ENCODE measurements around the gene AMPH.
A peak's percentile ranks its signal among the peaks of the same experiment; 100 is the strongest.
"Not testable (repeated sequence)": the region's sequence is repeated elsewhere in the genome, so short reads cannot be mapped to it uniquely, and the experiment has no call there.

Gene AMPH

DNA sequence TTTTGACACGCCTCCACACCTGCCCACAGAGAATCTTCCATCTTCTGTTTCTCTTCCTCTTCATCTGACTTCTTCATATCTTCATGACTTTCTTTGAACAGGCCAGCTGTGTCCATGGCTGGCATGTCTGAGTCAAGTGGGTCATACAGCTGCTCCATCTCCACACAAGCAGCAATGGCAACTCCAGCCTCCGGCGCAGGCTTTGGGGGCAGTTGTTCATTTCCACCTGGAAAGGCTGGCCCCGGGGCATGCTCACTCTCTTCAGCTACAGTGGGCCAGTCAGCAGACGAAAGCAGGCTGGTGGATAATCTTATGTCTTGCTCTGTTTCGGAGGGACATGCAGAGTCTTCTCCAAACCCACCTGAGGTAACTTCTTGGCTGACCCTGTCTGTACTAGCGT, 202.1 kb downstream of the AMPH start:
- DNase-seq (ENCODE audit: low spot score in 2 of 2), result no peak
- Mint-ChIP-seq H3K9me3 (no peaks in the 10 kb centered on the region), H3K27me3 (peaks cover 17% of the 10 kb centered on the region), H3K4me1 (peaks cover 28% of the 10 kb centered on the region), H3K4me3 (no peak overlapping the region), H3K27ac (ENCODE audit: low read depth) (no peak overlapping the region), H3K36me3 (ENCODE audit: insufficient read depth) (no peaks in the 10 kb centered on the region)
- ATAC-seq (replicated peaks; ENCODE audit: extremely low read depth, poor library complexity, severe bottlenecking), result no peak

DNA sequence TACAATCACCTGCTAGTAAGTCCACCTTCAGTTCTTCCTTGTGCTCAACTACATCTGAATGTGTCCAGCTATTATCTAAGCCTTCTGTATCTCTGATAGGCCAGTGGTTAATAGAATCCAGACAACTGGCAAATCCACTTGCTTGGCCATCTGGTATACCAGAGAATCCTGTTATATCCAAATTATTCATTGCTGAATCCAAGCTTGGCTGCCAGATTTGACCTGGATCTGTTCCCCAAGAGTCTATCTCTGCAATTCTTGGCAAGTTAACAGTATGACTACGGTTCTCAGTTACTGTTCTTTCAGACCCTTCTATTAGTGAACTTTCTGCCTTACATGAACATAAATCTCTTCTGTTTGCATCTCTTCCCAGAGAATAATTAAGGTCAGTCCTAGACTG, 203.1 kb downstream of the AMPH start:
- no peak overlapping the region for H3K27ac Mint-ChIP-seq (ENCODE audit: low read depth)

DNA sequence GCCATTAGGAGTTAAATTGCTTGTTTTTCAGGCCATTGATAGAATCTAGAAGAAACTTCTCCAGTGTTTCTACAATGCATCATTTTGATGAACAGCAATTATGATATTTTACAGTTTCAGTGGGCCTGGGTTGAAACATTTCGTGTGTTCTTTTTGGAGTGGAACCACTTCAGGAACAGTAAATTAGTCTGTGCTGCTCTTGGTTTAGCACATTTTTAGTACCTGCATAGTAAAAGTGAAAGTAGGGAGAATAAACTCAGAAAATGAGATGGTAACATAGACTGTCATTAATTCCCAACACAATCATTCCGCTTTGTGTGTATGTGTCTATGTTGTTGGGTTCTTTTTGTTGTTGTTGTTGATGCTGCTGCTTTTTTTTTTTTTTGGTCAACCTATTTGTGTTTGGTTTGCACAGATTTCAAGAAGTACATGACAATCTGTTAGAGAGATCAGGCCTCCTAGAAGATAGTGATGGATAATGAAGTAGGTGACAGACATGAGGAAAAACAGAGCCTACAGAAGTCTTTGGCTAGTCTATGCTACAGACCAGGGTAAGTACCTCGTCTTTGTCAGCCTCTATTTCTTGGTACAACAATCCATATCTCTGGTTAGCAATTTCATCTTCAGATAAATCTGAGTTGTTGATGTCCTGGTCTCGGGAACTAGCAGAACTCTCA, 203.8 kb downstream of the AMPH start:
- Mint-ChIP-seq H3K27me3 (peaks cover 17% of the 10 kb centered on the region), H3K27ac (ENCODE audit: low read depth) (no peak overlapping the region), H3K4me1 (peaks cover 29% of the 10 kb centered on the region), H3K36me3 (ENCODE audit: insufficient read depth) (no peaks in the 10 kb centered on the region), H3K4me3 (peak overlapping the region; percentile 14), H3K9me3 (no peaks in the 10 kb centered on the region)
- no peak for DNase-seq (ENCODE audit: low spot score in 2 of 2)
- peak; percentile 58 for ATAC-seq (replicated peaks; ENCODE audit: extremely low read depth, poor library complexity, severe bottlenecking)

More for the DNA sequence above, 203.1 kb downstream of the AMPH start:
- DNase-seq (ENCODE audit: low spot score in 2 of 2) (no peak), ATAC-seq (replicated peaks; ENCODE audit: extremely low read depth, poor library complexity, severe bottlenecking) (no peak)
- H3K9me3 Mint-ChIP-seq, result no peaks in the 10 kb centered on the region
- peaks cover 17% of the 10 kb centered on the region for H3K27me3 Mint-ChIP-seq
- H3K4me1 Mint-ChIP-seq, result peaks cover 29% of the 10 kb centered on the region
- no peaks in the 10 kb centered on the region for H3K36me3 Mint-ChIP-seq (ENCODE audit: insufficient read depth)
- no peak overlapping the region for H3K4me3 Mint-ChIP-seq

DNA sequence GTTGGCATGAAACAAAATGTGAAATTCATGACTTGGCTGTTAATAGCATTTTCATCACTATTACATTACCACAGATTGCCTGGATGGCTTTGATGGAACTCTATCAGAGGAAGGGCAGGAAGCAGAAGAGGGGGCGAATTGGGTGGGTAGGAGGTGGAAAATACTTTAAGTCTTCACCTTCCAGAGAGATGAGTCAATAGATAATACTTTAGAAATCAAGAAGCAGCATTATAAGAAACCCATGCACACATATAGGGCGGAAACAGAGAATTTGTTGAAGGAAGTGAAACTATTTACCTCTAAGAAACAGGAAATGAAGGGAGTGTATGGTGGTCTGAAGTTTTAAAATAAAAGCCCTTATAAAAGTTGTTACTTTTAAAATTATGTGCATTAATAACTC, 205.7 kb downstream of the AMPH start:
- DNase-seq (ENCODE audit: low spot score in 2 of 2) (no peak), ATAC-seq (replicated peaks; ENCODE audit: extremely low read depth, poor library complexity, severe bottlenecking) (no peak)
- peaks cover 29% of the 10 kb centered on the region for H3K4me1 Mint-ChIP-seq
- H3K27me3 Mint-ChIP-seq, result peaks cover 11% of the 10 kb centered on the region
- H3K9me3 Mint-ChIP-seq, result no peaks in the 10 kb centered on the region
- no peaks in the 10 kb centered on the region for H3K36me3 Mint-ChIP-seq (ENCODE audit: insufficient read depth)
- peak overlapping the region; percentile 25 for H3K4me3 Mint-ChIP-seq
- H3K27ac Mint-ChIP-seq (ENCODE audit: low read depth), result peak overlapping the region; percentile 43

DNA sequence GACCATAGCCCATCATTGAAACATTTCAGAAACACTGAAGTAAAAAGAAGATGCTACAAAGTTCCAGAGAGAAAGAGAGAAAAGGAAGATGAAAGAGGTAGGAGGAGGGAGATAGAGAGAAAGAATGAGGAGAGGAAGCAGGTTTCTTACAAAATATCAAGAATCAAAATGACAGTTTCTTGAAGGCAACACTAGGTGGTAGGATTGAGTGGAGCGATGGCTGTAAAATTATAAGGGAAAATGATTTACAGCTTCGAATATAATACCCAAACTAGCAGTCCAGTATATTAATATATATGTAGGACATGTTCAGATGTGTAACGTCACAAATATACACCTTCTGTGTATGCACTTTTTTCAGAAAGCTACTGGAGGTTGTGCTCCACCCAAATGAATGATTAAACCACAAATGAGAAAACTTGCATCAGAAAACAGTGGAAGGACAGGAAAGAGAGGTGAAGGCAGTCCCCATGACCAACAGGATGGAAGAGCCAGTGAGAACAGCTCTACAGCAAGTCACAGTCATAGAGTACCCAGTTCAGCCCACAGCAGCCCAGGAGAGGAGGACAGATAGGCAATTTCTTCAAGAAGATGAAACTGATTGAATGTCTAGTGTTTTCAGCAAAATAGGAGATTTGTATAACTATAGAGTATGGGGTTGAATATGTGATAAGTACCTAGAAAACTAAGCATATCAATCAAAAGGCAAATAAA, 206.3 kb downstream of the AMPH start:
- no peaks in the 10 kb centered on the region for H3K36me3 Mint-ChIP-seq (ENCODE audit: insufficient read depth)
- H3K4me1 Mint-ChIP-seq, result peaks cover 29% of the 10 kb centered on the region
- peaks cover 17% of the 10 kb centered on the region for H3K27me3 Mint-ChIP-seq
- H3K4me3 Mint-ChIP-seq, result peak overlapping the region; percentile 25
- H3K27ac Mint-ChIP-seq (ENCODE audit: low read depth), result peak overlapping the region; percentile 43
- H3K9me3 Mint-ChIP-seq, result no peaks in the 10 kb centered on the region
- ATAC-seq (replicated peaks; ENCODE audit: extremely low read depth, poor library complexity, severe bottlenecking) (no peak), DNase-seq (ENCODE audit: low spot score in 2 of 2) (no peak)

DNA sequence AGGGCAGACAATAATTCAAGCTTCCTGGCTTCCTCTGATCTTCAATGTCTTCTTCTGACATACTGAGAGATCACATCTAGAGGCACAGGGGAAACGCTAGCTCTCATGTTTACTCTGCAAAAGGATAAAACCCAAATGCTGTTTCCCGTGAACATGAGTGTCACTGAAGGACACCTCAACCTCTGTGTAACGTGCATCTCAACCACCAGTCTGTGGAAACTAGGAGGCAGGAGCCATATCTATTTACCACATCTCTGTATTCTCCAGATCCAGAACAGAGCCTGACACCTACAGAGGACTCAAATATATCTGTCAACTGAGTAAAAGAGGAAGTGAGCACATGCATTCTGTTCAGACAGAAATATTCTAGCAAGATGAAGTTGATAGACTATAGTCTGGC, 217.4 kb downstream of the AMPH start:
- no peaks in the 10 kb centered on the region for H3K4me1 Mint-ChIP-seq
- no peaks in the 10 kb centered on the region for H3K9me3 Mint-ChIP-seq

DNA sequence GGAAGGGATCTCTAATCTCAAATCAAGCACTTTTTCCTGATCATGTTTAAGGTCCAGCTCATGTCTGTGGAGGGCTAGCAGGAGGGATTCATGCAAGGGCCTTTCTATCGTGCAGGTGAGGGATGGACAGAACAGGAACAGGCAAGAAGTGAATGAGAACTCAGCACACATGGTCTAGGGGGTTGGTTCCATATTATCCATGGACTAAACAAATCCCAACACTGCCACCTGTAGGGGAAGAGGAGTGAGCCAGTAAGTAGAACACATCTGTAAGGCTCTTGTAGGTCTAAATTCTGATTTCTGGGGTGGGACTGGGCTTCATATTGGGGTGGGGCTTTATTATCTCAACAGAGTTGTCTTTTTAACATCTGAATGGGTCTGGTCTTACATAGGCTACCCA, 219.8 kb downstream of the AMPH start:
- ATAC-seq (replicated peaks; ENCODE audit: extremely low read depth, poor library complexity, severe bottlenecking) (no peak), DNase-seq (ENCODE audit: low spot score in 2 of 2) (no peak)
- Mint-ChIP-seq H3K4me3 (no peak overlapping the region), H3K9me3 (no peaks in the 10 kb centered on the region), H3K27me3 (peaks cover 26% of the 10 kb centered on the region), H3K27ac (ENCODE audit: low read depth) (no peak overlapping the region), H3K4me1 (no peaks in the 10 kb centered on the region), H3K36me3 (ENCODE audit: insufficient read depth) (no peaks in the 10 kb centered on the region)

More for the DNA sequence above, 217.4 kb downstream of the AMPH start:
- Mint-ChIP-seq H3K4me3 (no peak overlapping the region), H3K27me3 (peaks cover 43% of the 10 kb centered on the region), H3K36me3 (ENCODE audit: insufficient read depth) (no peaks in the 10 kb centered on the region), H3K27ac (ENCODE audit: low read depth) (no peak overlapping the region)
- ATAC-seq (replicated peaks; ENCODE audit: extremely low read depth, poor library complexity, severe bottlenecking), result peak; percentile 54
- DNase-seq (ENCODE audit: low spot score in 2 of 2), result no peak

DNA sequence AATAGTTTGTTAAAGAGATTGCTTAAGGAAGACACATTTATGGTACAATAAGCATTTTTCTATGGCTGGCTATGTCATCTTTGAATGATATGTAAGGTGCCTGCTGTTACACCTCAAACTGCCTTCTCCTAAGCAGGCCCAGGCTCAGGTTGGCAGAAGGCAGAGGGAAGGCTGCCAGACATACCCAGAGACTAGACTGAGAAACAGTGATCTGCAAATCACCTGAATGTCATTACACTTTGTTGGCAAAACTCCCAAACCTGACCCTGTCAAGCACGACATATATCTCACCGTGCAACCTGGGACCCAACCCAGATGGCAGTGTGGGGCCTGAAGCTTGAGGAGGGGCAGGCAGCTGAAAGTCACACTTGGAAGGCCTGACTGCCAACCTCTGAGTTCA, 221.1 kb downstream of the AMPH start:
- no peak overlapping the region for H3K4me3 Mint-ChIP-seq
- DNase-seq (ENCODE audit: low spot score in 2 of 2), result no peak
- H3K4me1 Mint-ChIP-seq, result no peaks in the 10 kb centered on the region
- peaks cover 22% of the 10 kb centered on the region for H3K27me3 Mint-ChIP-seq
- no peak for ATAC-seq (replicated peaks; ENCODE audit: extremely low read depth, poor library complexity, severe bottlenecking)
- no peaks in the 10 kb centered on the region for H3K36me3 Mint-ChIP-seq (ENCODE audit: insufficient read depth)
- no peaks in the 10 kb centered on the region for H3K9me3 Mint-ChIP-seq
- H3K27ac Mint-ChIP-seq (ENCODE audit: low read depth), result no peak overlapping the region

DNA sequence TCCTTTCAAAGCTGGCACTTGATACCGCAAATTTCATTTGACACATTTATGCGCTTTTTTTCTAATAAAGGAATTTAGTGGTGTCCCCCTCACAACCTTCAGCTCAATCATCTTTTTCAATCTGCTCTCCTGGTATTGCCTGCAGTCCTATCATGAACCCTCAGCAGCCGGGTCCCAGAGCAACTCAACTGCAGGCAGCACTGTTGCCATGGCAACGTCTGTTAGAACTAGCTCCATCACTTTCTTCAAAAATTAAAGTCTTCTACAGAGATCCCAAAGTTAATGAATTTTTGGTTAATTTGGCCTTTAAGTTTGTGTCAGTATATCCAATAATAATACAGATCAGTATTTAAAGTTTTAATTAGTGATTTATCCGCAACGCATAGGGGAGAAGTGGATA, 221.6 kb downstream of the AMPH start:
- Mint-ChIP-seq H3K36me3 (ENCODE audit: insufficient read depth) (no peaks in the 10 kb centered on the region), H3K27me3 (peaks cover 23% of the 10 kb centered on the region), H3K27ac (ENCODE audit: low read depth) (no peak overlapping the region), H3K4me1 (no peaks in the 10 kb centered on the region), H3K4me3 (no peak overlapping the region), H3K9me3 (peaks cover under 1% of the 10 kb centered on the region)
- DNase-seq (ENCODE audit: low spot score in 2 of 2) (no peak), ATAC-seq (replicated peaks; ENCODE audit: extremely low read depth, poor library complexity, severe bottlenecking) (no peak)

DNA sequence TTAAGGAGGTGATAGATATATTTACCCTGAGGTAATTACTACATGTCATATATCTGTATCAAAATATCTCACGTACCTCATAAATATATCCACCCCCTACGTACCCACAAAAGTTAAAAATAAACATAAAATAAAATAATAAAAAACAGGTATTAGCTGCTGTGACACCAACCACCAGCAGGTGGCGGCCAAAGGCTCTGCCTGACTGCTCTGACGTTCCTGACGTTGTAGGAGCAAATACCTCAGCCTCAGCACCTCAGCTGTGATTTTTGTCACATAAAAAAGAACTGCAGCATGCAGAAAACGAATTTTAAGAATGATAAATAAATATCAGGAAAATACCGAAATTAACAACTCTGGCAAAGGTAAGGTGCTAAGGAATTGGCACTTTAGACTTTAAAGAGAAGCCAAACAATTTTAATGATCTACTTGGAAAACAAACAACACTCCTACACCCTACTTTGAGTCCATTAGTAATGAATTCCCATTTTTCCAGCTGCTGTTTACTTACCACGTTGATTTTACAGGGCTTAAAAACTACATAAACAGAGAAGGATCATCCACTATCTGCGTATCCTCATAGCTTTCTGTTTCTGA, 232.3 kb downstream of the AMPH start:
- peaks cover 5% of the 10 kb centered on the region for H3K4me1 Mint-ChIP-seq
- ATAC-seq (replicated peaks; ENCODE audit: extremely low read depth, poor library complexity, severe bottlenecking) (peak; percentile 46), DNase-seq (ENCODE audit: low spot score in 2 of 2) (peak in 1 of 2 donors; percentile 38)
- H3K27ac Mint-ChIP-seq (ENCODE audit: low read depth), result no peak overlapping the region
- peaks cover 25% of the 10 kb centered on the region for H3K27me3 Mint-ChIP-seq
- H3K36me3 Mint-ChIP-seq (ENCODE audit: insufficient read depth), result no peaks in the 10 kb centered on the region
- H3K9me3 Mint-ChIP-seq, result no peaks in the 10 kb centered on the region
- no peak overlapping the region for H3K4me3 Mint-ChIP-seq

DNA sequence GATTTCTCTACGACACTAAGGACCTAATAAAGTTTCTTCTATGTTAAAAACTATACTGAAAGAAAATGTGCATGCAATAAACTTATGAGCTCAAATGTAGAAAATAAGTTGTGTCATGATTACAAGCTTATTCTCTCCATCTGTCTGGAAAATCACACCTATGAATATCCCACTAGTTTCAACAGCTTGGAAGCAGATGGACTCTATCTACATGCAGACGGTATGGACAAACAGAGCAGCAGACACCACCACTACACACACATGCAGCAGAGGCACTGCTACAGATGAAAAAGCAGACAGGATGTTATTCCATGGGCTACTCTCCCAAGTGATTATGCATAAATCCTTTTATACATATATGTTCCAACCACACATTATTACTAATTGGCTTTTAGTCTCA, 234.3 kb downstream of the AMPH start:
- no peak overlapping the region for H3K4me3 Mint-ChIP-seq
- H3K9me3 Mint-ChIP-seq, result no peaks in the 10 kb centered on the region
- DNase-seq (ENCODE audit: low spot score in 2 of 2), result no peak

DNA sequence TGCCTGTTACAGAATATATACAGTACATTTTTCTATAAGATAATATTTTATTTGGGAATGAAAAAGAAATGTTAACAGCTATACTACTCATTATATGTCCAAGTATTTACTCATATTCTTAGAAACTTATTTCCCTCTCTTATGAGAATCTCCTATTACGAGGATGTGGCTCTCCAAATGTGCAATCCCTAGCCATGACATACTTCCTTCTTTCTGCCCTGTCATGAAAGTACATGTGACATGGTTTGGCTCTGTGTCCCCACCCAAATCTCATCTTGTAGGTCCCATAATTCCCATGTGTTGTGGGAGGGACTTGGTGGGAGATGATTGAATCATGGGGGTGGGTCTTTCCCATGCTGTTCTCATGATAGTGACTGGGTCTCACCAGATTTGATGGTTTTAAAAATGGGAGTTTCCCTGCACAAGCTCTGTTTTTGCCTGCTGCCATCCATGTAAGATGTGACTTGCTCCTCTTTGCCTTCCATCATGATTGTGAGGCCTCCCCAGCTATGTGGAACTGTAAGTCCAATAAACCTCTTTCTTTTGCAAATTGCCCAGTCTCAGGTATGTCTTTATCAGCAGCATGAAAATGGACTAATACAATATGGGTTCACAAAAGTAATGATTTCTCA, 235.1 kb downstream of the AMPH start:
- not testable (repeated sequence) for H3K27me3 Mint-ChIP-seq; H3K4me3 Mint-ChIP-seq; H3K4me1 Mint-ChIP-seq; ATAC-seq (replicated peaks; ENCODE audit: extremely low read depth, poor library complexity, severe bottlenecking); DNase-seq (ENCODE audit: low spot score in 2 of 2); H3K36me3 Mint-ChIP-seq (ENCODE audit: insufficient read depth); H3K9me3 Mint-ChIP-seq; H3K27ac Mint-ChIP-seq (ENCODE audit: low read depth)

More for the DNA sequence above, 234.3 kb downstream of the AMPH start:
- no peaks in the 10 kb centered on the region for H3K36me3 Mint-ChIP-seq (ENCODE audit: insufficient read depth)
- H3K27ac Mint-ChIP-seq (ENCODE audit: low read depth), result no peak overlapping the region
- no peak for ATAC-seq (replicated peaks; ENCODE audit: extremely low read depth, poor library complexity, severe bottlenecking)
- H3K27me3 Mint-ChIP-seq, result peaks cover 9% of the 10 kb centered on the region
- H3K4me1 Mint-ChIP-seq, result peaks cover 9% of the 10 kb centered on the region

Measured in central memory CD8-positive, alpha-beta T cell (primary cell).